ENCODE measurements around the gene LTF. TPM values are rescaled to one million over a fixed set of nuclear protein-coding genes. Genes with fewer than 3 reads are reported as not detected.
"Not testable (repeated sequence)": the region's sequence is repeated elsewhere in the genome, so short reads cannot be mapped to it uniquely, and the experiment has no call there.

LTF gene
- total RNA-seq, 2 donors from 2014 or later: 1.0 to 1.6 TPM

- peaks cover 3% of the 10 kb centered on the region for H3K4me1 ChIP-seq
- H3K36me3 ChIP-seq: no peaks in the 10 kb centered on the region
- peak overlapping the region; percentile 38 to 82 for H3K9ac ChIP-seq (ENCODE audit: low read depth in 2 of 2, low read length in 2 of 2)
- peak overlapping the region; percentile 88 for H3K27ac ChIP-seq
- H3K27me3 ChIP-seq: no peaks in the 10 kb centered on the region
- no peaks in the 10 kb centered on the region for H3K9me3 ChIP-seq
- H3K4me3 ChIP-seq: no peak overlapping the region
- no peak for DNase-seq
- intact Hi-C loops (cut with DNase I): no loop called here
- TF ChIP-seq CTCF (IDR thresholded peaks at IDR 0.05): no peak
Measured at GRCh38 chr3:46406443-46406787, 58.3 kb downstream of the LTF start.

GRCh38 chr3:46405301-46406019, 59.2 kb downstream of the LTF start:
- intact Hi-C loops (cut with DNase I): no loop called here
- Histone ChIP-seq H3K27ac (peak overlapping the region; percentile 88), H3K36me3 (no peaks in the 10 kb centered on the region), H3K4me3 (peak overlapping the region; percentile 10), H3K27me3 (no peaks in the 10 kb centered on the region), H3K4me1 (peaks cover 3% of the 10 kb centered on the region), H3K9me3 (no peaks in the 10 kb centered on the region), H3K9ac (ENCODE audit: low read depth in 2 of 2, low read length in 2 of 2) (peak overlapping the region in 1 of 2 donors; percentile 82)
- TF ChIP-seq CTCF (IDR thresholded peaks at IDR 0.05): no peak
- DNase-seq: peak; percentile 82

GRCh38 chr3:46402902-46403301, 61.8 kb downstream of the LTF start:
- DNase-seq; H3K9me3 ChIP-seq; H3K4me3 ChIP-seq; H3K36me3 ChIP-seq; H3K27me3 ChIP-seq; intact Hi-C loops (cut with DNase I); H3K4me1 ChIP-seq; H3K27ac ChIP-seq; H3K9ac ChIP-seq (ENCODE audit: low read depth in 2 of 2, low read length in 2 of 2): not testable (repeated sequence)

- Histone ChIP-seq H3K4me3 (no peak overlapping the region), H3K4me1 (peaks cover 2% of the 10 kb centered on the region), H3K9ac (ENCODE audit: low read depth in 2 of 2, low read length in 2 of 2) (no peak overlapping the region), H3K36me3 (no peaks in the 10 kb centered on the region), H3K27me3 (no peaks in the 10 kb centered on the region), H3K9me3 (no peaks in the 10 kb centered on the region), H3K27ac (no peak overlapping the region)
- intact Hi-C loops (cut with DNase I): no loop called here
- no peak for TF ChIP-seq CTCF (IDR thresholded peaks at IDR 0.05)
- no peak for DNase-seq
Measured at GRCh38 chr3:46401579-46401978, 63.1 kb downstream of the LTF start.

GRCh38 chr3:46400846-46401245, 63.9 kb downstream of the LTF start:
- Histone ChIP-seq H3K4me3 (no peak overlapping the region), H3K9me3 (no peaks in the 10 kb centered on the region), H3K27ac (no peak overlapping the region), H3K27me3 (no peaks in the 10 kb centered on the region), H3K36me3 (no peaks in the 10 kb centered on the region), H3K9ac (ENCODE audit: low read depth in 2 of 2, low read length in 2 of 2) (no peak overlapping the region), H3K4me1 (no peaks in the 10 kb centered on the region)
- intact Hi-C loops (cut with DNase I): no loop called here
- TF ChIP-seq CTCF (IDR thresholded peaks at IDR 0.05): no peak
- no peak for DNase-seq

GRCh38 chr3:46400000-46400734, 64.5 kb downstream of the LTF start:
- intact Hi-C loops (cut with DNase I): no loop called here
- Histone ChIP-seq H3K27ac (no peak overlapping the region), H3K9ac (ENCODE audit: low read depth in 2 of 2, low read length in 2 of 2) (no peak overlapping the region), H3K27me3 (no peaks in the 10 kb centered on the region), H3K4me1 (no peaks in the 10 kb centered on the region), H3K36me3 (no peaks in the 10 kb centered on the region), H3K9me3 (no peaks in the 10 kb centered on the region), H3K4me3 (no peak overlapping the region)
- no peak for TF ChIP-seq CTCF (IDR thresholded peaks at IDR 0.05)
- DNase-seq: no peak

Data from colonic mucosa (tissue), 4 donors.